PC-3 (cell line): ENCODE data around the gene TTYH2. TPM values are rescaled to one million over a fixed set of nuclear protein-coding genes. Genes with fewer than 3 reads are reported as not detected.

Experiments
- ATAC-seq: fragments of 200-7000 bp; cut with Tn5 transposase; 2 replicates; pipeline ENCODE4 v1.9.1; 2020; ENCODE audit warnings: mild to moderate bottlenecking, moderate library complexity
- BruUV-seq: library from RNA; stranded (reverse); fragments of 400-500 nt; replicated peaks from 2 replicates; lab custom pipeline; 2021; lab: Mats Ljungman, UMichigan
- CTCF ChIA-PET: fragments of 300-600 bp; sonication (Branson Sonifier 250); formaldehyde crosslinking; loops from one replicate; lab custom pipeline; 2022; ENCODE audit warnings: antibody characterized with exemption; lab: Charles Lee
- POLR2A ChIA-PET: fragments of 300-600 bp; sonication (Branson Sonifier 250); formaldehyde crosslinking; loops from one replicate; lab custom pipeline; 2022; ENCODE audit warnings: antibody characterized with exemption; ENCODE audit not compliant: unreplicated experiment; lab: Charles Lee
- DNase-seq: peaks from one replicate; pipeline ENCODE4 v3.0.0-alpha.2; 2015
- H2AFZ ChIP-seq: fragments of 300-600 bp; sonication (generic); 2 replicates; pipeline ENCODE4 v1.6.0; 2016; ENCODE audit warnings: antibody characterized with exemption, low read length
- H3F3A ChIP-seq: fragments of 300-600 bp; sonication (generic); one replicate; pipeline ENCODE4 v1.6.0; 2017; ENCODE audit warnings: antibody characterized with exemption, low read length, control low read depth, mild to moderate bottlenecking; ENCODE audit not compliant: unreplicated experiment
- H3K27ac ChIP-seq: fragments of 300-600 bp; sonication (generic); 2 replicates; pipeline ENCODE4 v1.5.1; 2016; ENCODE audit warnings: mild to moderate bottlenecking, low read length
- H3K27me3 ChIP-seq: fragments of 300-600 bp; sonication (generic); 2 replicates; pipeline ENCODE4 v1.6.1; 2016; ENCODE audit warnings: low read length, mixed read lengths
- H3K36me3 ChIP-seq: fragments of 300-600 bp; sonication (generic); 2 replicates; pipeline ENCODE4 v1.6.1; 2016; ENCODE audit warnings: low read depth, mixed run types, low read length, mixed read lengths
- H3K4me1 ChIP-seq: fragments of 300-600 bp; sonication (generic); 2 replicates; pipeline ENCODE4 v1.5.1; 2016; ENCODE audit warnings: low read length; ENCODE audit not compliant: insufficient read depth
- H3K4me2 ChIP-seq: fragments of 300-600 bp; sonication (generic); 2 replicates; pipeline ENCODE4 v1.6.0; 2016; ENCODE audit warnings: low read length
- H3K4me3 ChIP-seq: fragments of 300-600 bp; sonication (generic); 2 replicates; pipeline ENCODE4 v1.5.1; 2016; ENCODE audit warnings: mild to moderate bottlenecking, low read length, mixed read lengths
- H3K79me2 ChIP-seq: fragments of 300-600 bp; sonication (generic); 2 replicates; pipeline ENCODE4 v1.6.1; 2017; ENCODE audit warnings: low read length, mixed read lengths
- H3K9ac ChIP-seq: fragments of 300-600 bp; sonication (generic); 2 replicates; pipeline ENCODE4 v1.6.0; 2016; ENCODE audit warnings: mild to moderate bottlenecking, low read length
- H3K9me2 ChIP-seq: fragments of 300-600 bp; sonication (generic); replicated peaks from 2 replicates; pipeline ENCODE4 v1.6.1; 2016; ENCODE audit warnings: mixed run types, low read length, mixed read lengths
- H3K9me3 ChIP-seq: fragments of 300-600 bp; sonication (generic); 2 replicates; pipeline ENCODE4 v1.6.1; 2016; ENCODE audit warnings: low read length, mixed read lengths
- H4K20me1 ChIP-seq: fragments of 300-600 bp; sonication (generic); 2 replicates; pipeline ENCODE4 v1.6.1; 2016; ENCODE audit warnings: low read length, mixed read lengths
- EZH2 ChIP-seq: fragments of 300-600 bp; sonication (generic); IDR thresholded peaks from one replicate; pipeline ENCODE4 v1.6.1; 2017; ENCODE audit warnings: antibody characterized with exemption, mild to moderate bottlenecking, low read length; ENCODE audit not compliant: unreplicated experiment
- EZH2phosphoT487 ChIP-seq: fragments of 300-600 bp; sonication (generic); IDR thresholded peaks from 2 replicates; pipeline ENCODE4 v1.6.1; 2018; ENCODE audit warnings: mild to moderate bottlenecking, antibody characterized with exemption, low read length, borderline replicate concordance
- intact Hi-C: fragments of 100-400 bp; cut with micrococcal nuclease; formaldehyde crosslinking; loops from 2 replicates; pipeline ENCODE4 v1.9.0; 2023
- total RNA-seq: library from RNA; depleted of rRNA; stranded (reverse); fragments of >200 nt; gene quantifications from 2 replicates; pipeline ENCODE4 v1.2.3, GENCODE V29; 2014
- TF ChIP-seq, protein P1 (sequence below): fragments of 300-600 bp; sonication (generic); conservative IDR thresholded peaks from 2 replicates; pipeline ENCODE4 v1.5.1; 2017; ENCODE audit warnings: antibody characterized with exemption, low read depth, mild to moderate bottlenecking, low read length

Gene TTYH2
- total RNA-seq, 1 experiment from 2014 or later: 17.6 TPM

DNA sequence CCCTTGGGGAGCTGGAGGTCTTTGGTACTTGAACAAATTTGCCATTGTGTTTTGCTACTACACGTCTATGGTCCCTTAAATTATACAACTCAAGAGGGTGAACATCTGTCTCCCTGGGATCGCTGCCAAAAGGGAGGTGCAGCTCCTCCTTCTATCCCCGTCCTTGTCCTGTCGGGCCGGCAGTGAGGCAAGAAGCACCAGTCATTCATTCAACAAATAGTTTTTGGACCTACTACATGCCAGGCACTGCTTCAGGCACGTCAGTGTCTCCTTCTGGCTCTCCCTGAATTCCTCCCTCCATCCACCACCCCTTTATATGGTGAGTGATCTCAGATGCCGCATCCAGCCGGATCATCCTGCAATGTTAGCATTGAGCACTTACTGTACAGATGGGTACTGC is 12.1 kb upstream of the TTYH2 start:
- no TSS peak for BruUV-seq
- Histone ChIP-seq H3F3A (no peaks in the 10 kb centered on the region), H3K9me2 (no peaks in the 10 kb centered on the region), H3K27ac (no peak overlapping the region), H3K79me2 (peaks cover 28% of the 10 kb centered on the region), H3K4me2 (no peak overlapping the region), H3K4me3 (no peak overlapping the region), H3K9ac (no peak overlapping the region), H3K27me3 (peaks cover 43% of the 10 kb centered on the region), H3K9me3 (no peaks in the 10 kb centered on the region), H3K4me1 (peaks cover 16% of the 10 kb centered on the region), H3K36me3 (peaks cover 23% of the 10 kb centered on the region), H2AFZ (no peak overlapping the region), H4K20me1 (peaks cover 23% of the 10 kb centered on the region)
- CTCF ChIA-PET: no interaction called here
- TF ChIP-seq EZH2phosphoT487 (peak; percentile 17; the same call in 1 of the 2 replicates), EZH2 (peak; percentile 43)
- TF ChIP-seq, protein P1, sequence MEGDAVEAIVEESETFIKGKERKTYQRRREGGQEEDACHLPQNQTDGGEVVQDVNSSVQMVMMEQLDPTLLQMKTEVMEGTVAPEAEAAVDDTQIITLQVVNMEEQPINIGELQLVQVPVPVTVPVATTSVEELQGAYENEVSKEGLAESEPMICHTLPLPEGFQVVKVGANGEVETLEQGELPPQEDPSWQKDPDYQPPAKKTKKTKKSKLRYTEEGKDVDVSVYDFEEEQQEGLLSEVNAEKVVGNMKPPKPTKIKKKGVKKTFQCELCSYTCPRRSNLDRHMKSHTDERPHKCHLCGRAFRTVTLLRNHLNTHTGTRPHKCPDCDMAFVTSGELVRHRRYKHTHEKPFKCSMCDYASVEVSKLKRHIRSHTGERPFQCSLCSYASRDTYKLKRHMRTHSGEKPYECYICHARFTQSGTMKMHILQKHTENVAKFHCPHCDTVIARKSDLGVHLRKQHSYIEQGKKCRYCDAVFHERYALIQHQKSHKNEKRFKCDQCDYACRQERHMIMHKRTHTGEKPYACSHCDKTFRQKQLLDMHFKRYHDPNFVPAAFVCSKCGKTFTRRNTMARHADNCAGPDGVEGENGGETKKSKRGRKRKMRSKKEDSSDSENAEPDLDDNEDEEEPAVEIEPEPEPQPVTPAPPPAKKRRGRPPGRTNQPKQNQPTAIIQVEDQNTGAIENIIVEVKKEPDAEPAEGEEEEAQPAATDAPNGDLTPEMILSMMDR: no peak
- POLR2A ChIA-PET: no interaction called here
- peak; percentile 53 for DNase-seq
- intact Hi-C loops: loop anchor here (10.0 kb wide), 1 partner anchor 896 kb away; no protein-coding TSS in a partner anchor
- no peak for ATAC-seq

DNA sequence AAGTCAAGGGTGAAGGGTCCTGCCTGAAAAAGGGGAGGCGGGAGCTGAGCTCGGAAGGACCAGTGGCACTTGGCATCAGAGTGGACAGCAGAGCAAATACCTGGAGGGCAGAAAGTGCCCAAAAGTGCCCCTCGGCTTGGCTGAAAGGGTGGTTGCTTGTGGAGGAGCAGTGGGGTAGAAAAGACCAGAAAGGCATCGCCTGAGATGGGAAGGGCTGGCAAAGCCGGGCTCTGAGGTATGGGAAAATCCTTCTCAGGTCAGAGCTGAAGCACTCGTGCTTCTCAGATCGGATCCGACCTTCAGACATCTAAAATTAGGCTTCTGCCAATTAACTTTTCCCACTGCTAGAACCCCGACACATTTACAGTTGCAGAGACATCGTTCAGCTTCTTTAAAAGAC is 11.4 kb upstream of the TTYH2 start:
- no TSS peak for BruUV-seq
- H3K4me2 ChIP-seq: no peak overlapping the region
- H3K27ac ChIP-seq: no peak overlapping the region
- H3K4me3 ChIP-seq: no peak overlapping the region
- intact Hi-C loops: loop anchor here (10.0 kb wide), 1 partner anchor 897 kb away; no protein-coding TSS in a partner anchor
- peaks cover 28% of the 10 kb centered on the region for H3K36me3 ChIP-seq
- ATAC-seq (no peak), DNase-seq (no peak)
- ChIA-PET POLR2A (no interaction called here), CTCF (no interaction called here)
- peaks cover 28% of the 10 kb centered on the region for H4K20me1 ChIP-seq
- peaks cover 35% of the 10 kb centered on the region for H3K79me2 ChIP-seq
- H3F3A ChIP-seq: no peaks in the 10 kb centered on the region
- no peak overlapping the region for H2AFZ ChIP-seq
- H3K27me3 ChIP-seq: peaks cover 36% of the 10 kb centered on the region
- H3K4me1 ChIP-seq: peaks cover 18% of the 10 kb centered on the region
- TF ChIP-seq EZH2phosphoT487 (no peak), EZH2 (no peak)
- TF ChIP-seq, protein P1: no peak
- no peak overlapping the region for H3K9ac ChIP-seq
- no peaks in the 10 kb centered on the region for H3K9me3 ChIP-seq
- no peaks in the 10 kb centered on the region for H3K9me2 ChIP-seq

DNA sequence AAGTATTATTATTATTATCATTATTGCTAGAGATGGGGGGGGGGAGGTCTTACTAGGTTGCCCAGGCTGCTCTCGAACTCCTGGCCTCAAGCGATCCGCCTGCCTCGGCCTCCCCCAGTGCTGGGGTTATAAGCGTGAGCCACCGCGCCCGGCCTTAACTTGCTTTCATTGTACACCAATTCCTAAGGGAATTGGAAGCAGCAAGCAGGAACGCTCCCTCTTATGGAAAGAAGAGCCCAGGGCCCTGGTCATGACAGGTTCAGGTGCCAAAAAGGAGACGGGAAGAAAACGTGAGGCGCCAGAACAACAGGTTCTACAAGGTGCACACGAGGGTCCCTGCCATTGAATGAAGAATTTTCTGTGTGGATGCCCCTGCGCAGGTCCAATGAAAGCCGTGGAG is 10.4 kb upstream of the TTYH2 start:
- DNase-seq (peak; percentile 9), ATAC-seq (peak; percentile 1; the same call in 1 of the 2 replicates)
- Histone ChIP-seq H3K4me2 (peak overlapping the region; percentile 57), H4K20me1 (peaks cover 38% of the 10 kb centered on the region), H3K9me3 (no peaks in the 10 kb centered on the region), H3K27me3 (peaks cover 33% of the 10 kb centered on the region), H3K4me3 (peak overlapping the region; percentile 96; the same call in 1 of the 2 replicates), H3K27ac (no peak overlapping the region), H3K36me3 (peaks cover 35% of the 10 kb centered on the region), H3F3A (no peaks in the 10 kb centered on the region), H3K9ac (no peak overlapping the region), H2AFZ (peak overlapping the region; percentile 52; the same call in 1 of the 2 replicates), H3K9me2 (no peaks in the 10 kb centered on the region), H3K79me2 (peaks cover 45% of the 10 kb centered on the region), H3K4me1 (peaks cover 23% of the 10 kb centered on the region)
- intact Hi-C loops: loop anchor here (10.0 kb wide), 1 partner anchor 898 kb away; no protein-coding TSS in a partner anchor
- CTCF ChIA-PET: interaction anchor here (0.6 to 0.7 kb wide), 2 partner anchors 113 to 368 kb away, joined by 10 to 14 read pairs; no protein-coding TSS in a partner anchor
- no TSS peak for BruUV-seq
- TF ChIP-seq EZH2phosphoT487 (no peak), EZH2 (no peak)
- TF ChIP-seq, protein P1: no peak
- POLR2A ChIA-PET: interaction anchor here (0.6 kb wide), 2 partner anchors 568 to 587 kb away, joined by 3 to 4 read pairs; no protein-coding TSS in a partner anchor
